Measurements from ENCODE around the gene CFAP119.

DNA sequence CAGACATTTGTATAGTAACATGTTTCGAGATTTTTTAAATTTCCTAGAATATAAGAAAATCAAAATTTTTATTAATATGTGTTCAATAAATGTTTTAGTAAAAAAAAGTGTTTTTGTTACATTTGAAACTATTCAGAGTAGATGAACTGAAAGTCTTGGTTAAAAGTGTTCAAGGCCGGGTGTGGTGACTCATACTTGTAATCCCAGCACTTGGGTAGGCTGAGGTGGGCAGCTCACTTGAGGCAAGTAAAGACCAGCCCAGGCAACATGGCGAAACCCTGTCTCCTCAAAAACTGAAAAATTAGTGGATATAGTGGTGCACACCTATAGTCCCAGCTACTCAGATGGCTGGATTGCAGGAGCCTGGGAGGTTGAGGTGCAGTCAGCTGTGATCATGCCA, 30.5 kb downstream of the CFAP119 start:
- TF ChIP-seq POLR2AphosphoS5 (IDR thresholded peaks at IDR 0.05; ENCODE audit: low read depth, low read length): peak; percentile 30
- TF ChIP-seq POLR2A (IDR thresholded peaks at IDR 0.05; ENCODE audit: low read depth, low read length): no peak
- TF ChIP-seq TAF1 (IDR thresholded peaks at IDR 0.05; ENCODE audit: low read depth, low read length): no peak
